C4-2B (cell line): Measurements from ENCODE around the gene SUMO1.

Source experiments
- ZFX ChIP-seq: fragments of 450-650 bp; IDR thresholded peaks from 2 replicates; pipeline ENCODE4 v1.6.1; 2017
- TF ChIP-seq, protein P1 (sequence below): fragments of 450-650 bp; conservative IDR thresholded peaks from 2 replicates; pipeline ENCODE4 v1.5.1; 2017; ENCODE audit warnings: mild to moderate bottlenecking

DNA sequence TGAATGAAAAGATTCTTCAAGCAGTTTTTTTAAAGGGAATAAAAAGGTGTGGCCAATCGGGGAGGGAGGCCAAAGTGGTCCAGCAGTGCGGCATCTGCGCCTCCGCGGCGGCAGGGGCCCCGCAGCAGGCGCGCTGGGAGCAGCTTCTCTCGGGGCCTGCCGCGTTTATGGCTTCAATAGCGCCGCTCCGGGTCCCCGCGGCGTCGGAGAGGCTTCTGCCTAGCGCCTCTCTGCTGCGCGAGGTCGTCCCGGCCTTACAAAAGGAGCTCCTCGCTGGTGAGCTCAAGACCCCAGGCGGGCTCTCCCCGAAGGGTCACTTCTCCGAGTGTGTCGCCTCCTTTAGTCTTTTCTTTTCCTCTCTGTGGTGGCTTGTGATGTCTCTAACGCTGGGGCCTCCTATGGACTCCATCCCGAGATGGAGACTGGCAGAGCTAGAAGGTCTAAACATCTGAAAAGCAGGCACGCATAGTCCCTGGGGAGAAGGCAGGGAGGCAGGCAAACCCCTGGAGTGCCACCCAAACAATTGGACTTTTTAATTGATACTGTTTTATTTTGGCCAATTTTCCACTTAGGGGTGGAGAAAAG lies 67.1 kb downstream of the SUMO1 start:
- TF ChIP-seq, protein P1, sequence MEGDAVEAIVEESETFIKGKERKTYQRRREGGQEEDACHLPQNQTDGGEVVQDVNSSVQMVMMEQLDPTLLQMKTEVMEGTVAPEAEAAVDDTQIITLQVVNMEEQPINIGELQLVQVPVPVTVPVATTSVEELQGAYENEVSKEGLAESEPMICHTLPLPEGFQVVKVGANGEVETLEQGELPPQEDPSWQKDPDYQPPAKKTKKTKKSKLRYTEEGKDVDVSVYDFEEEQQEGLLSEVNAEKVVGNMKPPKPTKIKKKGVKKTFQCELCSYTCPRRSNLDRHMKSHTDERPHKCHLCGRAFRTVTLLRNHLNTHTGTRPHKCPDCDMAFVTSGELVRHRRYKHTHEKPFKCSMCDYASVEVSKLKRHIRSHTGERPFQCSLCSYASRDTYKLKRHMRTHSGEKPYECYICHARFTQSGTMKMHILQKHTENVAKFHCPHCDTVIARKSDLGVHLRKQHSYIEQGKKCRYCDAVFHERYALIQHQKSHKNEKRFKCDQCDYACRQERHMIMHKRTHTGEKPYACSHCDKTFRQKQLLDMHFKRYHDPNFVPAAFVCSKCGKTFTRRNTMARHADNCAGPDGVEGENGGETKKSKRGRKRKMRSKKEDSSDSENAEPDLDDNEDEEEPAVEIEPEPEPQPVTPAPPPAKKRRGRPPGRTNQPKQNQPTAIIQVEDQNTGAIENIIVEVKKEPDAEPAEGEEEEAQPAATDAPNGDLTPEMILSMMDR, result no peak
- TF ChIP-seq ZFX, result no peak
